NCI-H446 (cell line): ENCODE results near the gene PALLD.
"Not testable (repeated sequence)": the region's sequence is repeated elsewhere in the genome, so short reads cannot be mapped to it uniquely, and the experiment has no call there.

Experiments
- DNase-seq, 2 experiments: peaks; one replicate each; lab custom pipeline; 2025; lab: John Stamatoyannopoulos, UW

The PALLD gene

DNA sequence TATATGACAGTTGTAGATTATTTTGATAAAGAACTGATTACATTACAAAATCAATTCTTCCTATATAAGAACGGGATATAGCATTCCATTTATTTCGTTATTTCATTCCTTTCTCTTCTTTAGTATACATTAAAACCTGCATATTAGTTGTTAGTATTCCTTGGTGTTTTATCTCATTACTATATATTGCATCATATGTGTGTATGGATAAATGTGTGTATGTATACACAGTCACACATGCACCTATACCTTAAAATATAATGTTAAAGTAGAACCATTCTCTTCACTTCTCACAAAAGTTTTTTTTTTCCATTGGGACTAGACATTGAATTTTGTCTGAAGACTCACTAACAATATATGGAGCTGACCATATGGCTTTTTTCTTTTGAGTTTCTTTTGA lies 5.3 kb upstream of the PALLD start:
- no peak for DNase-seq

GRCh38 chr4:168498251-168498650 lies 1.4 kb downstream of the PALLD start:
- DNase-seq, result no peak

GRCh38 chr4:168499241-168499640 lies 2.4 kb downstream of the PALLD start:
- no peak for DNase-seq

DNA sequence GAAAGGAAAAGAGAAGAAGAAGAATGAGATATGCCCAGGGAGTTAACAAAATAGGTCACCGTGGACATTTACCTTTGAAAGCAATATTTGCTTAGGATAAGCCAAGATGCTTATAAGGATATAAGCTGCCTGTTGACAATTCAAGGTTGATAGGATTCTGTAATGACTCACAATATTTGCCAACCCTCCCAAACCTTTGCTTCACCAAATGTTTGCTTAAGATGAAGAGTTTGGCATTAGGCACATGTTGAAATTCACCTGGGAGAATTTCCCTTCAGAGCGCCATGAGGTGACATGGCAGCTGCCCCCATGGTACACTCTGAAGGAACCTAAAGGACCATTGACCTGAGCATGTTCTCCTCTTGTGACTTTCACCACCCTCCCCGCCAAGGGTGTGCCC lies 4.6 kb downstream of the PALLD start:
- no peak for DNase-seq

DNA sequence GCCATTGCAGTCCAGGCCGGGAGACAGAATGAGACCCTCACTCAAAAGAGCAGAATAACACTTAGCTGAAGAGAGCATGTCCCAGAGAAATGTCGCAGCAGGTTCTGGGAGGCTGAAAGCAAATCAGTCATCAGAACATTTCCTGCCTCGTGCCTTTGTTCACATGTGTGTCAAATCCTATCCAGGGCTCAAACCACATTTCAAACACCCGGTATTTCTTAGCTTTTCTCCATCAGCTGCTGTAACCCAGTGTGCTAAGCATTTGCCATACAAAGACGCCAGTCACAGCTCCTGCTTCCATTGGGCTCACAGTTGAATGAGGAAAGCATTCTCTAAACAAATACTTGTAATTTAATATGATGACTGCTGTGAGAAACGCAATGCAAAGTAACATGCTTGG lies 6.0 kb downstream of the PALLD start:
- no peak for DNase-seq

GRCh38 chr4:168503652-168504362 lies 7.0 kb downstream of the PALLD start:
- no peak for DNase-seq

GRCh38 chr4:168504526-168504925 lies 7.7 kb downstream of the PALLD start:
- DNase-seq, result no peak

GRCh38 chr4:168506014-168506413 lies 9.2 kb downstream of the PALLD start:
- no peak for DNase-seq

DNA sequence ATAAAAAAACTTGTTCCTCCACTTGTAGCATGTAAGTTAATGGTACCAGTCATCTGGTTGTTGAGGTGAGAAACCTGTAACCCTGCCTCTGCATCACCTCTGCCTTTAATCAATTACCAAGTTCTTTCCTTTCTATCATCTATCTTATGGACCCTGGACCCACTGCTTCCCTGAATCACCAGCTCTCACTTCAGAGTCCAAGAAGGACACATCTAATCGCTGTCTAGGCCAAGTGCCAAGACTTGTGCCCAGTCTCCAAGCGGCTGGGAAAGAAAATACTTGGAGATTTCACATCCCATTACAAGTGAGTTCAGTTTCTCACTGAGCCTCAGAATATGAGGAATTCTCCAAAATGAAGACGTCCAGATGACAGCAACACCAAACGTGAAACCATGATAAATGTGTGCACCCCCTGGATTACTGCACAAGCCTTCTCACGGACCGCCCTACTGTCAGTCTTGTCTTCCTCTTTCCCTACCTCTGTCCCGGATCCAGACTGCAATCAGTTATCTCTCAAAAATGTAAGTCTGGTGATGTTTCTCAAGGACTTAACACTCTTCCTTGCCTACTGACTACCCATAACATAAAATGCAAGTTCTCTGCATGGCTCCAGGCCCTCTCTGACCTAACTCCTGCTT lies 10.4 kb downstream of the PALLD start:
- DNase-seq, result no peak

GRCh38 chr4:168508683-168509082 lies 11.8 kb downstream of the PALLD start:
- no peak for DNase-seq

DNA sequence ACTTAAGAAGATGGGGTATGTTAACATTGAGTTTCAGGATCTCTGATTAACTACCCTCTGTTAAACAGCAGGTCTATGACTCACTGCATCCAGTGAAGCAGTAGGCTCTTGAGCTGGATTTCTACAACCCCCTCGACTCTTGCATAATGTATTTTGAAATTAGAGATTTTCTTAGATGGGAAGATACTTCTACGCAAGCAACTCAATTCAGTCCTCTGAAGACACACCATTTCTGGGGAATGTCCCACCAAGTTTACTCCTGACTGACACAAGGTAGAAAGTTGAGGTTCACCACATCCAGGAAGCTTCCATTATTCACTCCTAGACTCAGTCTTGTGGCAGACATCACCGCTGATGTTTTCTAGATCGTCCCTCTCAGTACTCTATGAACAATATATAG lies 12.9 kb downstream of the PALLD start:
- DNase-seq, result no peak

DNA sequence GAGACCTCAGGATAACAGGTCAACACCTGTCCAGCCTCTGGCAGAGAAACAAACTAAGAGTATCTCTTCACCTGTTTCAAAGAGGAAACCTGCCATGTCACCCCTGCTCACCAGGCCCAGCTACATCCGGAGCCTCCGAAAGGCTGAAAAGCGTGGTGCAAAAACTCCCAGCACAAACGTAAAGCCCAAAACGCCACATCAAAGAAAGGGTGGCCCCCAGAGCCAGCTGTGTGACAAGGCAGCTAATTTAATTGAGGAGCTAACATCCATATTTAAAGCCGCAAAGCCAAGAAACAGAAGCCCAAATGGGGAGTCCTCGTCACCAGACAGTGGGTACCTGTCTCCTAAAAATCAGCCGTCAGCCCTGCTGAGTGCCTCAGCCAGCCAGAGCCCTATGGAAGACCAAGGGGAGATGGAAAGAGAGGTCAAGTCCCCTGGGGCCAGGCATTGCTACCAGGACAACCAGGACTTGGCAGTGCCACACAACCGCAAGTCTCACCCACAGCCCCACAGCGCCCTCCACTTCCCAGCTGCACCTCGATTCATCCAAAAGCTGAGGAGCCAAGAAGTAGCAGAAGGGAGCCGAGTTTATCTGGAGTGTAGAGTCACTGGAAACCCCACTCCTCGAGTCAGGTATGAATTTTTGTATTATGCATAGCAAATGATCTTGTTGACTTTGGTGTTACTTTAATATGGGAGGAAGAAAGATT lies 15.1 kb downstream of the PALLD start:
- no peak for DNase-seq

GRCh38 chr4:168513826-168514225 lies 17.0 kb downstream of the PALLD start:
- not testable (repeated sequence) for DNase-seq

GRCh38 chr4:168514249-168514852 lies 17.5 kb downstream of the PALLD start:
- peak; percentile 32 to 74 for DNase-seq

GRCh38 chr4:168515222-168516011 lies 18.6 kb downstream of the PALLD start:
- peak; percentile 66 to 96 for DNase-seq

DNA sequence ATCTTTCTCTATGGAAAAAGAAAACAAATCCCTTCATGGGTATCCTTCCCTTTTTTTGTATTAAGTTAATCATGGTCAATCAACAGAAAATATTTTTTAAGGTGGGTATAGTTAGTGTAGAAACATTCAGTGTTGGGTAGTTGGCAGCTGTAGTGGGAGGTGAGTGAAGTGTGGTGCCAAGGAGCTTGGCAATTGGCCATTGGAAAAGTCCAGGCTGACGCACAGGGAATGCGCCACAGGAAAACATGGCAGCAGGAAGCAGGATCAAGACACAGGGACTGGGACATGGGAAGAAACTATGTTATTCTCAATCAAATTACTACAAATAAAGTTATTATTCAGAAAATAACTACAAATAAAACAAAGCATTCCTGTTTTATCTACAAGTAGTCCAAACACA lies 20.0 kb downstream of the PALLD start:
- DNase-seq, result peak; percentile 66 to 82

DNA sequence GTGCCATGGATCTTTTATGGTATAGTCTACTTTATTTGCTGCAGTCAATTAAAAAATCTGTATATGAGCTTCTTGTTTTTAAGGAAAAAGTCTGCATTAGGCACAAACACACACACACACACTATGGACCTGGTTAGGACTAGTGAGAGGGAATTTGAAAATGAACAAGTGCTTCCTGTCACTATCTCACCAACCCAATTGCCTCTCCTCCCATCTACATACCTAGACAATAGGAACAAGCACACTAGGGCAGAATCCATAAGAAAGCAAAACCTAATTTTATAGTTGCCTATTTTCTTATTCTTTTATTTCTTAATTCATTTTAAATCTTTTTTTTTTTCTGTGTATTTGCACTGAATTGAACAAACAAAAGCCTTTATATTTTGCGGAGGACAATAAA lies 22.7 kb downstream of the PALLD start:
- DNase-seq, result no peak

GRCh38 chr4:168521721-168522120 lies 24.9 kb downstream of the PALLD start:
- peak; percentile 46 to 65 for DNase-seq

DNA sequence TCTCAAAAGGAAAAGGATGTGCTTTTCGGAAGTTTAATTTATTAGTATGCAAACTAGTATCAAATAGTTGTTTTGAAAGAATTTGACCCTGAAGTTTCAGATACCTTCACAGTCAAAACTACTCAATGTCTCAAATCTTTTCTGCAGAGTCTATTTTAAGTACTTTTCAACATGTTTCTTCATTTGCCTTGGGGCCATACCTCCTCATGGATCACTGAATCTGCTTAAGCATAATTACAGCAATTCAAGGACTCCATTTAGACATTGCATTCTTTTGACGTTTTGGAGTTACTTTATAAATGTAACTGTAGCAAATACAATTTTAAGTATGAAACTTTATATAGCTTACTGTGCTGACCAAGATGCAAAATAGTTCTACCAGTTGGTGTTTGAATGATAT lies 25.5 kb downstream of the PALLD start:
- DNase-seq, result no peak

GRCh38 chr4:168522829-168523489 lies 26.1 kb downstream of the PALLD start:
- DNase-seq, result no peak

GRCh38 chr4:168524006-168524405 lies 27.2 kb downstream of the PALLD start:
- peak in 1 of 2 experiments; percentile 34 for DNase-seq
